ENCODE data around the gene COPS8. TPM values are rescaled to one million over a fixed set of nuclear protein-coding genes. Genes with fewer than 3 reads are reported as not detected.
A peak's percentile ranks its signal among the peaks of the same experiment; 100 is the strongest.

The COPS8 gene
- total RNA-seq, 1 donor from 2014 or later: 67.5 TPM

GRCh38 chr2:237057893-237058300 lies 27.8 kb upstream of the COPS8 start:
- H3K27me3 Mint-ChIP-seq: peaks cover 2% of the 10 kb centered on the region
- H3K4me1 Mint-ChIP-seq: peaks cover 16% of the 10 kb centered on the region
- H3K27ac Mint-ChIP-seq: no peak overlapping the region
- DNase-seq: no peak
- intact Hi-C loops (cut with micrococcal nuclease): no loop called here
- no peaks in the 10 kb centered on the region for H3K36me3 Mint-ChIP-seq (ENCODE audit: low read depth)
- H3K4me3 Mint-ChIP-seq: no peak overlapping the region
- no peaks in the 10 kb centered on the region for H3K9me3 Mint-ChIP-seq

- peaks cover 16% of the 10 kb centered on the region for H3K4me1 Mint-ChIP-seq
- no peaks in the 10 kb centered on the region for H3K36me3 Mint-ChIP-seq (ENCODE audit: low read depth)
- no peak overlapping the region for H3K4me3 Mint-ChIP-seq
- no peak overlapping the region for H3K27ac Mint-ChIP-seq
- no peaks in the 10 kb centered on the region for H3K27me3 Mint-ChIP-seq
- H3K9me3 Mint-ChIP-seq: no peaks in the 10 kb centered on the region
- intact Hi-C loops (cut with micrococcal nuclease): no loop called here
- no peak for DNase-seq
Measured at GRCh38 chr2:237058423-237058822, 27.3 kb upstream of the COPS8 start.

GRCh38 chr2:237059155-237059875 lies 26.4 kb upstream of the COPS8 start:
- H3K27ac Mint-ChIP-seq: peak overlapping the region; percentile 82
- H3K9me3 Mint-ChIP-seq: no peaks in the 10 kb centered on the region
- no peaks in the 10 kb centered on the region for H3K27me3 Mint-ChIP-seq
- peak overlapping the region; percentile 33 for H3K4me3 Mint-ChIP-seq
- intact Hi-C loops (cut with micrococcal nuclease): no loop called here
- DNase-seq: no peak
- H3K4me1 Mint-ChIP-seq: peaks cover 16% of the 10 kb centered on the region
- H3K36me3 Mint-ChIP-seq (ENCODE audit: low read depth): no peaks in the 10 kb centered on the region

GRCh38 chr2:237060534-237061312 lies 25.0 kb upstream of the COPS8 start:
- no peaks in the 10 kb centered on the region for H3K9me3 Mint-ChIP-seq
- H3K4me1 Mint-ChIP-seq: peaks cover 16% of the 10 kb centered on the region
- DNase-seq: no peak
- no peaks in the 10 kb centered on the region for H3K27me3 Mint-ChIP-seq
- no peaks in the 10 kb centered on the region for H3K36me3 Mint-ChIP-seq (ENCODE audit: low read depth)
- no peak overlapping the region for H3K27ac Mint-ChIP-seq
- intact Hi-C loops (cut with micrococcal nuclease): no loop called here
- H3K4me3 Mint-ChIP-seq: no peak overlapping the region

DNA sequence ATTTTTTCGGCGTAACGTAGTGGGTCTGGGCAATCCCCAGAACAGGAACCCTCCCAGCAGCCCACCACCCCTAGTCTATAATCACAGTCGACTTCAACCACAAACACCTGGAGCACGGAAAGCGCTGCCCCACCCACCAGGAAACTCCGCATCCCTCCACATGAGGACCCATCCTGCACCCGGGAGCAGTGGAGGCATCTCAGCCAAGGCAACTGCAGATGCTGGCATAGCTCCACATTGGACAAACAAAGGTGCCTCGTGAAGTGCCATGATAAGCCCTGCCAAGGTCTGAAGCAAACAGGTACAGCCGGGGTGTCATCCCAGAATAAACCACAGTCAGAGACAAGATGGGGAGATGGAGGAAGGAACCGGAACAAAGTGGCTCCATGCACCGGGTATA lies 24.3 kb upstream of the COPS8 start:
- no peaks in the 10 kb centered on the region for H3K9me3 Mint-ChIP-seq
- no peaks in the 10 kb centered on the region for H3K36me3 Mint-ChIP-seq (ENCODE audit: low read depth)
- H3K4me3 Mint-ChIP-seq: no peak overlapping the region
- H3K27me3 Mint-ChIP-seq: no peaks in the 10 kb centered on the region
- intact Hi-C loops (cut with micrococcal nuclease): no loop called here
- no peak for DNase-seq
- H3K4me1 Mint-ChIP-seq: peaks cover 16% of the 10 kb centered on the region
- H3K27ac Mint-ChIP-seq: peak overlapping the region; percentile 3

GRCh38 chr2:237062585-237062984 lies 23.1 kb upstream of the COPS8 start:
- H3K9me3 Mint-ChIP-seq: no peaks in the 10 kb centered on the region
- intact Hi-C loops (cut with micrococcal nuclease): no loop called here
- H3K4me1 Mint-ChIP-seq: peaks cover 16% of the 10 kb centered on the region
- H3K27ac Mint-ChIP-seq: no peak overlapping the region
- H3K36me3 Mint-ChIP-seq (ENCODE audit: low read depth): no peaks in the 10 kb centered on the region
- no peaks in the 10 kb centered on the region for H3K27me3 Mint-ChIP-seq
- DNase-seq: no peak
- H3K4me3 Mint-ChIP-seq: no peak overlapping the region

GRCh38 chr2:237064203-237065070 lies 21.3 kb upstream of the COPS8 start:
- no peaks in the 10 kb centered on the region for H3K36me3 Mint-ChIP-seq (ENCODE audit: low read depth)
- H3K27me3 Mint-ChIP-seq: no peaks in the 10 kb centered on the region
- no peak for DNase-seq
- H3K4me1 Mint-ChIP-seq: peaks cover 5% of the 10 kb centered on the region
- H3K4me3 Mint-ChIP-seq: no peak overlapping the region
- H3K9me3 Mint-ChIP-seq: no peaks in the 10 kb centered on the region
- intact Hi-C loops (cut with micrococcal nuclease): no loop called here
- no peak overlapping the region for H3K27ac Mint-ChIP-seq

DNA sequence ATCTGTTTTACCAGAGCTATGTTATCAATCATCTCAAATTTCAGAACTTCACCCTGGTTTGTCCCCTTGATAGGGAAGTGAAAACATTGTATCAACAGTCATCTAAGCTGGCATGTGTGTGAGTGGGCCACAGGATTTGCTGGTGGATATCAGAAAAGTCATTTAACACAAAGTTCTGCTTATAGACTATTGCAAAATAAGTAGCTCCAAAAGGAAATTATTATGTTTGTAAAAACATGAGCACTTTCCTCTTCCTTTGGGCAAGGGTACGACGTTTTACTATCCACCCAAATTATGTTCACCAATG lies 20.7 kb upstream of the COPS8 start:
- H3K27me3 Mint-ChIP-seq: no peaks in the 10 kb centered on the region
- no peak overlapping the region for H3K4me3 Mint-ChIP-seq
- intact Hi-C loops (cut with micrococcal nuclease): no loop called here
- no peaks in the 10 kb centered on the region for H3K36me3 Mint-ChIP-seq (ENCODE audit: low read depth)
- no peaks in the 10 kb centered on the region for H3K9me3 Mint-ChIP-seq
- peaks cover 3% of the 10 kb centered on the region for H3K4me1 Mint-ChIP-seq
- DNase-seq: no peak
- no peak overlapping the region for H3K27ac Mint-ChIP-seq

DNA sequence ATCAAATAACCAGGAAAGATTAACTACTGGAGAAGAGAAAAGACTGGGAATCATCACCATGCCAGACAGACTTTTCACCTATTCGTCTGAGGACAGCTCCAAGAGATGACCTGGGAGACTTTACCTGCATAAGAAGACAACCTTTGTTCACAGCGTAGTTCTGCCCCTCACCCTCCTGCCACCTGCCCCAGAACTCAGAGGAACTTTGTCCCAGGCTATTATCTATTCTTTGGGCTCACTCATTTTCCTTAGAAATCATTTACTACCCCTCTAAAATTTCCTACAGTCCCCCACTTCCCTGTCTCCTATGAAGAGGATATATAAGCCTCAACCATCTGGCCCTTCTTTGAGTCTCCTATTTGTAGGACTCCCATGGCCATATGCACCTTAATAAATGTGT lies 19.3 kb upstream of the COPS8 start:
- H3K27me3 Mint-ChIP-seq: no peaks in the 10 kb centered on the region
- no peaks in the 10 kb centered on the region for H3K36me3 Mint-ChIP-seq (ENCODE audit: low read depth)
- DNase-seq: no peak
- no peak overlapping the region for H3K4me3 Mint-ChIP-seq
- H3K9me3 Mint-ChIP-seq: no peaks in the 10 kb centered on the region
- no peak overlapping the region for H3K27ac Mint-ChIP-seq
- H3K4me1 Mint-ChIP-seq: no peaks in the 10 kb centered on the region
- intact Hi-C loops (cut with micrococcal nuclease): no loop called here

DNA sequence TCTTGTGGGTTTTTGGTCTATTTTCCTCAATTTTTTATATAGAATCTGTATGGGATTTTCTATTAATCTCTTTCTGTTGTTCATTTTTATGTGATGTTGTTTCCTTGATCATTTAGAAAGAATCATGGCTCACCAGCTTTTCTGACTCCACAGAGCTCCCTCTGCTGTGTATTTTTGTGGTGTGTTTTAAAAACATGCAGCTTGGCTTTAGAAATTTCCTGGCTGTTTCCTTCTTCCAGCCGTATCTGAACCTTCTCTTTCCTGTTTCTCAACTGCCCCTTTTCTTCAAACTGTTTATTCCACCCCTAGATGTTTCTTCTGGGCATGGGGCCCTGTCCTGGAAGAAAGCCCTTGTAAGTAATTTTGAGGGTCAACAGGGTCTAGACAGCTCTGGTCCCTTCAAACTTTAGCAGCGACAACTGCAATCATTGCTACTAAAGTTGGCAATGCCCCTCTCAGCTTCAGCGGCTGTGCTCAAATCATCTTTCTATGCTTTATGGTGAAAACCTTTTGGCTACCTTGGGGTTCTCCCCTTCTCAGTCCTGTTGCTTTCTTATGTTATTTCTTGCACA lies 17.6 kb upstream of the COPS8 start:
- H3K27ac Mint-ChIP-seq: no peak overlapping the region
- H3K4me1 Mint-ChIP-seq: no peaks in the 10 kb centered on the region
- H3K27me3 Mint-ChIP-seq: no peaks in the 10 kb centered on the region
- no peaks in the 10 kb centered on the region for H3K9me3 Mint-ChIP-seq
- H3K4me3 Mint-ChIP-seq: no peak overlapping the region
- intact Hi-C loops (cut with micrococcal nuclease): no loop called here
- no peak for DNase-seq
- no peaks in the 10 kb centered on the region for H3K36me3 Mint-ChIP-seq (ENCODE audit: low read depth)

DNA sequence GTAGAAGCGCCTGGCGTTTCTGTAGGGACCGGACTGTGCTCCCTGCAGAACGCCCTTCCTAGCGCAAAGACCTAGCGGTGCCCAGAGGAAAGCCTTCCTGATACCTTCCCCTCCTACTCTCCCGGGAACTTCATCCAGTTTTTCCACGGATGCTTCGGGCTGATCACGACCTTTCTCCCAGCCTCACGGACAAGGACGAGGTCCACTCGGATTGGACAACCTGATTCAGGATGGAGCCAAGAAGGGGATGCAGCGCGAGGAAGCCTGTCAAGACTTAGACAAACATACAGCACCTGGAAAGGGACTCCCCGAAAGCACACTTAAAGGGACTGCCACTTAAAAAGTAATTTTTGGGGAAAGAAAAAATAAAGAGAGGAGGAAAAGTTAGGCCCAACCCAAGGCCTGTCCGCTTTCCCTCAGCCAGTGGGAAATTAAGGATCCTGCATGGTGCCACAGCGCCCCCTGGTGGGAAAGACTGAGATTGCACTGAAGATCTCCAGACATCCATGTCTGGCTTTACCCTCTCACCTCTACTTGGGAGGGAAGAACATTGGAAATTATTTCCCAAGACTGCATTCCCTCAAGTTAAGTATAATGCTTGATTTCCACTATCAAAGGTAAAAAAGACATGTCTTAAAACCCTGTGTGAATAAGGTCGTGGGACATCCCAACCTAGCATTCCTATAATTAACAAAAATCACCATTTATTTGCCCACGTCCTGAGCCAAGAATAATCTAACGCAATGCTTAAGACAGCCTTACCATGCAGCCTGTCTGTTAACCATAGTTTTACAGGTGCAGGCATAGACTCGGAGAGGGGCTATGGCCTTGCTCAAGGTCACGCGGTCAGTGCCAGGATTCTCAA lies 13.4 kb upstream of the COPS8 start:
- intact Hi-C loops (cut with micrococcal nuclease): loop anchor here (1.0 to 10.0 kb wide), 5 partner anchors 505 to 1297 kb away; partner anchors contain the start of gene ACKR3
- H3K27ac Mint-ChIP-seq: no peak overlapping the region
- DNase-seq: peak; percentile 91

GRCh38 chr2:237073552-237073951 lies 12.1 kb upstream of the COPS8 start:
- no peak overlapping the region for H3K27ac Mint-ChIP-seq
- H3K36me3 Mint-ChIP-seq (ENCODE audit: low read depth): no peaks in the 10 kb centered on the region
- intact Hi-C loops (cut with micrococcal nuclease): loop anchor here (2.0 to 10.0 kb wide), 4 partner anchors 506 to 1299 kb away; partner anchors contain the start of gene ACKR3
- H3K4me1 Mint-ChIP-seq: no peaks in the 10 kb centered on the region
- no peak overlapping the region for H3K4me3 Mint-ChIP-seq
- no peaks in the 10 kb centered on the region for H3K9me3 Mint-ChIP-seq
- no peak for DNase-seq
- no peaks in the 10 kb centered on the region for H3K27me3 Mint-ChIP-seq

More for the DNA sequence above, 13.4 kb upstream of the COPS8 start:
- no peak overlapping the region for H3K4me3 Mint-ChIP-seq
- H3K4me1 Mint-ChIP-seq: no peaks in the 10 kb centered on the region
- H3K36me3 Mint-ChIP-seq (ENCODE audit: low read depth): no peaks in the 10 kb centered on the region
- H3K27me3 Mint-ChIP-seq: no peaks in the 10 kb centered on the region
- no peaks in the 10 kb centered on the region for H3K9me3 Mint-ChIP-seq
